KMS-11 (cell line): Measurements from ENCODE around the gene PIGC.

ENCODE experiments used
- H2AFZ ChIP-seq: fragments of 200-600 bp; sonication (generic); 2 replicates; pipeline ENCODE4 v1.6.1; 2016; ENCODE audit warnings: antibody characterized with exemption, mixed run types, low read depth
- H3K27ac ChIP-seq: fragments of 200-600 bp; sonication (generic); 2 replicates; pipeline ENCODE4 v1.6.1; 2016; ENCODE audit warnings: mild to moderate bottlenecking, mixed run types
- H3K27me3 ChIP-seq: fragments of 200-600 bp; sonication (generic); 2 replicates; pipeline ENCODE4 v1.6.1; 2017; ENCODE audit warnings: mild to moderate bottlenecking, low read depth, mixed run types, moderate library complexity; ENCODE audit not compliant: insufficient read depth
- H3K36me3 ChIP-seq: fragments of 200-600 bp; sonication (generic); 2 replicates; pipeline ENCODE4 v1.6.1; 2017; ENCODE audit warnings: mild to moderate bottlenecking, mixed run types; ENCODE audit not compliant: insufficient read depth
- H3K4me1 ChIP-seq: fragments of 200-600 bp; sonication (generic); 2 replicates; pipeline ENCODE4 v1.6.1; 2016; ENCODE audit warnings: mild to moderate bottlenecking, low read depth, mixed run types; ENCODE audit not compliant: poor library complexity, severe bottlenecking
- H3K4me2 ChIP-seq: fragments of 200-600 bp; sonication (generic); 2 replicates; pipeline ENCODE4 v1.7.0; 2016; ENCODE audit warnings: mild to moderate bottlenecking, mixed run types
- H3K4me3 ChIP-seq: fragments of 200-600 bp; sonication (generic); IDR thresholded peaks from 2 replicates; pipeline ENCODE4 v1.6.1; 2017; ENCODE audit warnings: low read depth, low read length, mixed read lengths; ENCODE audit not compliant: insufficient read depth
- H3K79me2 ChIP-seq: fragments of 200-600 bp; sonication (generic); 2 replicates; pipeline ENCODE4 v1.6.1; 2016; ENCODE audit warnings: low read depth, mixed run types; ENCODE audit not compliant: insufficient read depth
- H3K9ac ChIP-seq: fragments of 200-600 bp; sonication (generic); 2 replicates; pipeline ENCODE4 v1.6.1; 2016; ENCODE audit warnings: mild to moderate bottlenecking, mixed run types
- H4K20me1 ChIP-seq: fragments of 200-600 bp; sonication (generic); 2 replicates; pipeline ENCODE4 v1.6.1; 2016; ENCODE audit warnings: mild to moderate bottlenecking, mixed run types; ENCODE audit not compliant: insufficient read depth
- CTCF ChIP-seq: fragments of 200-600 bp; sonication (generic); conservative IDR thresholded peaks from 2 replicates; pipeline ENCODE4 v1.6.1; 2017; ENCODE audit warnings: low read depth, mild to moderate bottlenecking, antibody characterized with exemption, low read length, moderate library complexity, mixed read lengths

Gene PIGC

DNA sequence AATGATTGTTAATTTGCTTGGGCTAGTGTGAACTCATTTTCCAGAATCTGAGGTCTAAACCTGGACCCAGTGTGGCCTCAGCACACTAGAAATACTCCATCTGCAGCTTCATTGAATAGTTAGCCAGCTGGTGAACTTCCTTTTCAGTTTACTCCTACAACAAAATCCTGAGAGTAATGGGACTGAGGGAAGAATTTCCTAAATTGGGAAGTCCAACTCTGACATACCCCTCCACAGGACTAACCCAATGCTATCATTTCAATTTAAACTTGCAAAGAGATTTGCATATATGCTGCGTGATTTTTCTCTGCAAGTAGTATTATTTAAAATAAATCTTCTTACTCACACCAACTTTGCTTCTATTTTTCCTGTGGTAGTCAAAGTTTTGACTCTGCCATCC is 27.8 kb upstream of the PIGC start:
- Histone ChIP-seq H4K20me1 (no peaks in the 10 kb centered on the region), H3K36me3 (no peaks in the 10 kb centered on the region), H3K79me2 (no peaks in the 10 kb centered on the region), H3K27me3 (no peaks in the 10 kb centered on the region), H2AFZ (no peak overlapping the region), H3K4me2 (no peak overlapping the region), H3K4me1 (no peaks in the 10 kb centered on the region), H3K4me3 (no peak overlapping the region), H3K9ac (no peak overlapping the region), H3K27ac (no peak overlapping the region)
- no peak for TF ChIP-seq CTCF

- Histone ChIP-seq H3K27me3 (no peaks in the 10 kb centered on the region), H3K9ac (no peak overlapping the region), H3K36me3 (no peaks in the 10 kb centered on the region), H3K79me2 (no peaks in the 10 kb centered on the region), H4K20me1 (no peaks in the 10 kb centered on the region), H3K4me2 (no peak overlapping the region), H3K27ac (no peak overlapping the region), H3K4me3 (no peak overlapping the region), H3K4me1 (no peaks in the 10 kb centered on the region), H2AFZ (no peak overlapping the region)
- no peak for TF ChIP-seq CTCF
Observed at GRCh38 chr1:172470149-172470548, 26.3 kb upstream of the PIGC start.

- Histone ChIP-seq H2AFZ (no peak overlapping the region), H3K27ac (no peak overlapping the region), H3K4me1 (no peaks in the 10 kb centered on the region), H3K36me3 (no peaks in the 10 kb centered on the region), H3K4me2 (no peak overlapping the region), H4K20me1 (no peaks in the 10 kb centered on the region), H3K4me3 (no peak overlapping the region), H3K79me2 (no peaks in the 10 kb centered on the region), H3K9ac (no peak overlapping the region), H3K27me3 (no peaks in the 10 kb centered on the region)
- no peak for TF ChIP-seq CTCF
Observed at GRCh38 chr1:172469717-172470116, 25.8 kb upstream of the PIGC start.

- no peaks in the 10 kb centered on the region for H3K36me3 ChIP-seq
- no peaks in the 10 kb centered on the region for H4K20me1 ChIP-seq
- no peak overlapping the region for H3K4me2 ChIP-seq
- H3K79me2 ChIP-seq: no peaks in the 10 kb centered on the region
- no peak overlapping the region for H3K27ac ChIP-seq
- no peak overlapping the region for H3K4me3 ChIP-seq
- H2AFZ ChIP-seq: no peak overlapping the region
- TF ChIP-seq CTCF: no peak
- H3K4me1 ChIP-seq: no peaks in the 10 kb centered on the region
- H3K9ac ChIP-seq: no peak overlapping the region
- H3K27me3 ChIP-seq: no peaks in the 10 kb centered on the region
Observed at GRCh38 chr1:172468296-172468695, 24.4 kb upstream of the PIGC start.

GRCh38 chr1:172467446-172467845 is 23.6 kb upstream of the PIGC start:
- Histone ChIP-seq H4K20me1 (no peaks in the 10 kb centered on the region), H3K27me3 (no peaks in the 10 kb centered on the region), H3K4me3 (no peak overlapping the region), H3K4me1 (no peaks in the 10 kb centered on the region), H3K9ac (no peak overlapping the region), H3K27ac (no peak overlapping the region), H3K4me2 (no peak overlapping the region), H2AFZ (no peak overlapping the region), H3K79me2 (no peaks in the 10 kb centered on the region), H3K36me3 (no peaks in the 10 kb centered on the region)
- TF ChIP-seq CTCF: no peak
